GM12801 (cell line): Measurements from ENCODE around the gene ZCCHC7.

ENCODE experiments used
- CTCF ChIP-seq: IDR thresholded peaks from one replicate; pipeline ENCODE4 v1.5.1; 2011; ENCODE audit warnings: control low read depth; ENCODE audit not compliant: insufficient read length; ENCODE audit errors: extremely low read depth

Gene ZCCHC7

GRCh38 chr9:37155601-37156000, 35.2 kb downstream of the ZCCHC7 start:
- no peak for TF ChIP-seq CTCF

GRCh38 chr9:37156205-37156604, 35.8 kb downstream of the ZCCHC7 start:
- TF ChIP-seq CTCF, result no peak

GRCh38 chr9:37156781-37157356, 36.5 kb downstream of the ZCCHC7 start:
- no peak for TF ChIP-seq CTCF

- no peak for TF ChIP-seq CTCF
Observed at GRCh38 chr9:37157726-37158377, 37.5 kb downstream of the ZCCHC7 start.

GRCh38 chr9:37163299-37163698, 42.9 kb downstream of the ZCCHC7 start:
- TF ChIP-seq CTCF, result no peak

GRCh38 chr9:37165644-37166043, 45.3 kb downstream of the ZCCHC7 start:
- TF ChIP-seq CTCF, result no peak

GRCh38 chr9:37167456-37168047, 47.2 kb downstream of the ZCCHC7 start:
- no peak for TF ChIP-seq CTCF
